GM23248 (cell line): ENCODE measurements around the gene TCTN3.
"Not testable (repeated sequence)": the region's sequence is repeated elsewhere in the genome, so short reads cannot be mapped to it uniquely, and the experiment has no call there.

Experiments used
- EZH2 ChIP-seq: fragments of 200-600 bp; sonication (generic); IDR thresholded peaks from 2 replicates; pipeline ENCODE4 v1.6.1; 2018; ENCODE audit warnings: antibody characterized with exemption, mild to moderate bottlenecking; ENCODE audit not compliant: insufficient read depth, poor library complexity, severe bottlenecking
- EZH2phosphoT487 ChIP-seq: fragments of 200-600 bp; sonication (generic); IDR thresholded peaks from 2 replicates; pipeline ENCODE4 v1.6.1; 2018; ENCODE audit warnings: antibody characterized with exemption, moderate library complexity, mild to moderate bottlenecking, low read depth; ENCODE audit not compliant: insufficient read depth

DNA sequence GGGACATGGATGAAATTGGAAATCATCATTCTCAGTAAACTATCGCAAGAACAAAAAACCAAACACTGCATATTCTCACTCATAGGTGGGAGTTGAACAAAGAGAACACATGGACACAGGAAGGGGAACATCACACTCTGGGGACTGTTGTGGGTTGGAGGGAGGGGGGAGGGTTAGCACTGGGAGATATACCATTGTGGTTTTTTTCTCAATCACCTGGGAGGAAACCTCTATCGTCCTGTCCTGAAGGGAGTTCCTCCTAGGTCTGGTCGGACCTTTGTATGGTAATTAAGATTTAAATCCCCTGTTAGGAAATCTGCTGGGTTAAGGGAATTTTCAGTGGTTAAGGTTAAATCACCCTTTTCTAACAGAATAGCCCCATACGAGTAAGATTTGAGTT lies 28.8 kb upstream of the TCTN3 start:
- TF ChIP-seq EZH2, EZH2phosphoT487: not testable (repeated sequence)
